SK-N-SH (cell line): ENCODE results near the gene TMEM191B.
"Not testable (repeated sequence)": the region's sequence is repeated elsewhere in the genome, so short reads cannot be mapped to it uniquely, and the experiment has no call there.

Source experiments
- GABPA ChIP-seq: IDR thresholded peaks from 2 replicates; pipeline ENCODE4 v1.4.0; 2012; ENCODE audit warnings: low read depth, mild to moderate bottlenecking
- POLR2AphosphoS5 ChIP-seq: IDR thresholded peaks from 2 replicates; pipeline ENCODE4 v1.6.1; 2012; ENCODE audit warnings: low read depth, low read length
- TF ChIP-seq, protein P1 (sequence below): fragments of 200-600 bp; sonication (generic); IDR thresholded peaks from 2 replicates; pipeline ENCODE4 v1.6.1; 2017; ENCODE audit warnings: antibody characterized with exemption, mild to moderate bottlenecking, moderate library complexity

DNA sequence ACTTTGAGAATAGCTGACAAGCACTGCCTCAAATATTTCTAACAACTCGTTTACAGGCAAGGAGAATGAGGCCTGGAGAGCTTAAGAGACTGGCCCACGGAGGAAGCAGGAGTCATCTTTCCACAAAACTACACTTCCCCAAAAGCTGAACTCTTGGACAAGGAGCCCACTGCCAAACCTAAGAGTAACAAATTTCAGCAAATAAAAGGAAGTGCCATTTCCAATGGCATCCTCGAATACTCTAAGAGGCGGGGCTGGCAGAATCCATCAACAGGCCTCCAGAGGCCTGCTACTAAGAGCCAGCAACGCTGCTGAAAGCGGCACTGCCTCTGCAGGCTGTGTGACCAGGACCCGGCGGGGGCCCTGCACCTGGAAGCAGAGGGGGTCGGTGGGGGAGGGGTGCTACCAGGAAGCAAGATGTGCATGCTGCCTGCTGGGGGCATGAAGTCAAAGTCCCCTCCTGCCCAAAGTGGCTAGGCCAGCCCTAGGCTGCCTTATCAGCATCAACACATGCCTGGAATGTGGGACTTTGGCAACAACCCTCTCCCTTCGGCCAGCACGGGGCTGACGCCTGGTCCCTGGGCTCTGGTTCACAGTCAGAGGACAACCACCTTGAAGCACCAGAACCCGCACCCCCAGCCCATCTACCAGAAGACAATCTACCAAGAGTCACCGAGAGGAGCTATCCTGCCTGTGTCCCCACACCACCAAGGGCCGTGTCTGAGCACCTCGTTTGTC is 43.1 kb downstream of the TMEM191B start:
- TF ChIP-seq, protein P1, sequence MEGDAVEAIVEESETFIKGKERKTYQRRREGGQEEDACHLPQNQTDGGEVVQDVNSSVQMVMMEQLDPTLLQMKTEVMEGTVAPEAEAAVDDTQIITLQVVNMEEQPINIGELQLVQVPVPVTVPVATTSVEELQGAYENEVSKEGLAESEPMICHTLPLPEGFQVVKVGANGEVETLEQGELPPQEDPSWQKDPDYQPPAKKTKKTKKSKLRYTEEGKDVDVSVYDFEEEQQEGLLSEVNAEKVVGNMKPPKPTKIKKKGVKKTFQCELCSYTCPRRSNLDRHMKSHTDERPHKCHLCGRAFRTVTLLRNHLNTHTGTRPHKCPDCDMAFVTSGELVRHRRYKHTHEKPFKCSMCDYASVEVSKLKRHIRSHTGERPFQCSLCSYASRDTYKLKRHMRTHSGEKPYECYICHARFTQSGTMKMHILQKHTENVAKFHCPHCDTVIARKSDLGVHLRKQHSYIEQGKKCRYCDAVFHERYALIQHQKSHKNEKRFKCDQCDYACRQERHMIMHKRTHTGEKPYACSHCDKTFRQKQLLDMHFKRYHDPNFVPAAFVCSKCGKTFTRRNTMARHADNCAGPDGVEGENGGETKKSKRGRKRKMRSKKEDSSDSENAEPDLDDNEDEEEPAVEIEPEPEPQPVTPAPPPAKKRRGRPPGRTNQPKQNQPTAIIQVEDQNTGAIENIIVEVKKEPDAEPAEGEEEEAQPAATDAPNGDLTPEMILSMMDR: not testable (repeated sequence)
- TF ChIP-seq GABPA, POLR2AphosphoS5: not testable (repeated sequence)
